ENCODE results near the gene MYH13. TPM values are rescaled to one million over a fixed set of nuclear protein-coding genes. Genes with fewer than 3 reads are reported as not detected.

MYH13 gene
- polyA plus RNA-seq, 4 donors, result 0.01 to 0.06 TPM; not detected in 2

DNA sequence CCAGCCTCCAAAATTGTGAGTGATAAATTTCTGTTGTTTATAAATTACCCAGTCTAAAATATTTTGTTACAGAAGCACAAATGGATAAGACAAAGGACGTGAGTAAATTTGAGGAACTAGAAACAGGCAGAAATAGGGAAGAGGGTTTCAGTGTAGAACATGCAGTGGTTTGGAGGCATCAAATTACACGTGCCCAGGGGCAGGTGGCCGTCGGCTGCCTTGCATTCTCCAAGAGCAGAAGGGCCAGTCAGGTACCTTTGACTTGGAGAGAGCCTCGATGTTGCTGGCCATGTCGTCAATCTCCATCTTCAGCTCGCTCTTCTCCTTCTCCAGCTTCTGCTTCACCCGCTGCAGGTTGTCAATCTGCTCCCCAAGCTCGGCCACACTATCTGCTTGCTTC, 54.3 kb downstream of the MYH13 start:
- H3K4me3 ChIP-seq (ENCODE audit: low read depth in 1 of 3, low read length in 3 of 3), result no peak overlapping the region
- DNase-seq, result no peak
- H3K9me3 ChIP-seq (ENCODE audit: control insufficient read depth in 2 of 2, insufficient read depth in 1 of 2, low read depth in 1 of 2, low read length in 1 of 2), result no peaks in the 10 kb centered on the region
- WGBS, 3 donors, result 64 to 74% (median 72%) methylated on average over 9 of the region's 9 CpGs
- no peak overlapping the region for H3K27ac ChIP-seq (ENCODE audit: low read depth in 1 of 3, low read length in 2 of 3)
- H3K27me3 ChIP-seq (ENCODE audit: control insufficient read depth in 3 of 3, insufficient read depth in 3 of 3, low read length in 3 of 3), result no peaks in the 10 kb centered on the region
- FAIRE-seq, result no peak
- no peaks in the 10 kb centered on the region for H3K36me3 ChIP-seq (ENCODE audit: control insufficient read depth in 3 of 3, insufficient read depth in 2 of 3, low read depth in 1 of 3, low read length in 3 of 3)
- H3K4me1 ChIP-seq (ENCODE audit: control insufficient read depth in 3 of 3, insufficient read depth in 2 of 3, low read depth in 1 of 3, low read length in 2 of 3), result no peaks in the 10 kb centered on the region

DNA sequence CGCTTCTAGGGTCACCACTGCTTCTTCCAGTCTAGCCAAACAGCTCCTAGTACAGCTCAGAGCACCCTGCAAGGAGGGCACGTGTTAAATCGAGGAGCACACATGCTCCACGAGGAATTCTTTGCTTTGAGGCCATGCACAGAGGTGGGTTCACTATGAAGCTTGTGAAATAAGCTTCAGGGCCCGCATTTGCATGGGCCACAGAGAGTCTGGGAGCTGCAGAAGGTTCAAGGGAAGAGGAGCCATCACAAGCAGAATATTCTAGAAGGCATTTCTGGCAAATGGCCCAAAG, 55.3 kb downstream of the MYH13 start:
- no peaks in the 10 kb centered on the region for H3K4me1 ChIP-seq (ENCODE audit: control insufficient read depth in 3 of 3, insufficient read depth in 2 of 3, low read depth in 1 of 3, low read length in 2 of 3)
- H3K27me3 ChIP-seq (ENCODE audit: control insufficient read depth in 3 of 3, insufficient read depth in 3 of 3, low read length in 3 of 3), result no peaks in the 10 kb centered on the region
- DNase-seq, result no peak
- H3K36me3 ChIP-seq (ENCODE audit: control insufficient read depth in 3 of 3, insufficient read depth in 2 of 3, low read depth in 1 of 3, low read length in 3 of 3), result no peaks in the 10 kb centered on the region
- H3K4me3 ChIP-seq (ENCODE audit: low read depth in 1 of 3, low read length in 3 of 3), result no peak overlapping the region
- H3K9me3 ChIP-seq (ENCODE audit: control insufficient read depth in 2 of 2, insufficient read depth in 1 of 2, low read depth in 1 of 2, low read length in 1 of 2), result no peaks in the 10 kb centered on the region
- no peak overlapping the region for H3K27ac ChIP-seq (ENCODE audit: low read depth in 1 of 3, low read length in 2 of 3)
- WGBS, 3 donors, result 56 to 75% (median 64%) methylated on average over 5 of the region's 5 CpGs
- FAIRE-seq, result no peak

DNA sequence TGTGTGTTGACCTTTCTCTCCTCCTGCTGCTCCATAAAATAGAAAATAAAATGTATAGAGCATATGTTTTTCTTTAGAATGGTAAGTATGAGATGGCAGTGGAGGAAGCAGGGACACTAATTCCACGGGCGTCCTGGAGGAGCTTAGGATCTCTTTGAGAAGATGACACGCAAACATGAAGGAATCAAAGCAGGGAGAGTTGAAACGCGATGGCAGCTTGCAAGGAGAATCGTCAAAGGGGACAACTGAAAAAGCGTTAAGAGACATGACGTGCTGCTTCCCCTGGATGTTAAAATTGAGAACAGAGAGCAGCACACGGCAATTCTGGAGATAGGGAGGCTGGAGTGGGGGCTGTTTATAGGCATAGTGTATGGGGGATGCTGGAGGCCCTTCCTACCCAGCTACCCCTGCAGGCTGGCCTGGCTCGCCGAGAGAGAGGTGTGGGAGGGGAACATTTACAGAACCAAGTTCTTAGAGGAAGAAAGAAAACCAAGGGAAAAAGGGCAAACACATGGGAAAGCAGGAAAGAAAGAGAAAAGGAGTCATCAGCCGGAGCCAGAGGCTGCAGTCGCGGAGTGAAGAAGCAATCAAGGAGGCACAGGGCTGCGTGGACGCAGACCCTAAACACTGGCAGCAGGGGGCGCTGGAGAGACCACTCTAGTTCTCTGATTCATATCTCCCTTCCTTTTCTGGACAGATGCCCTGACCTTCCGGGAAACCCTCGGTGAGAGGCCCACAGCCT, 55.8 kb downstream of the MYH13 start:
- Histone ChIP-seq H3K9me3 (ENCODE audit: control insufficient read depth in 2 of 2, insufficient read depth in 1 of 2, low read depth in 1 of 2, low read length in 1 of 2) (no peaks in the 10 kb centered on the region), H3K4me3 (ENCODE audit: low read depth in 1 of 3, low read length in 3 of 3) (no peak overlapping the region), H3K27me3 (ENCODE audit: control insufficient read depth in 3 of 3, insufficient read depth in 3 of 3, low read length in 3 of 3) (no peaks in the 10 kb centered on the region), H3K36me3 (ENCODE audit: control insufficient read depth in 3 of 3, insufficient read depth in 2 of 3, low read depth in 1 of 3, low read length in 3 of 3) (no peaks in the 10 kb centered on the region), H3K4me1 (ENCODE audit: control insufficient read depth in 3 of 3, insufficient read depth in 2 of 3, low read depth in 1 of 3, low read length in 2 of 3) (no peaks in the 10 kb centered on the region), H3K27ac (ENCODE audit: low read depth in 1 of 3, low read length in 2 of 3) (no peak overlapping the region)
- FAIRE-seq, result no peak
- DNase-seq, result peak; percentile 42 to 68
- WGBS, 3 donors, result 53 to 66% (median 55%) methylated on average over 18 to 19 of the region's 19 CpGs

DNA sequence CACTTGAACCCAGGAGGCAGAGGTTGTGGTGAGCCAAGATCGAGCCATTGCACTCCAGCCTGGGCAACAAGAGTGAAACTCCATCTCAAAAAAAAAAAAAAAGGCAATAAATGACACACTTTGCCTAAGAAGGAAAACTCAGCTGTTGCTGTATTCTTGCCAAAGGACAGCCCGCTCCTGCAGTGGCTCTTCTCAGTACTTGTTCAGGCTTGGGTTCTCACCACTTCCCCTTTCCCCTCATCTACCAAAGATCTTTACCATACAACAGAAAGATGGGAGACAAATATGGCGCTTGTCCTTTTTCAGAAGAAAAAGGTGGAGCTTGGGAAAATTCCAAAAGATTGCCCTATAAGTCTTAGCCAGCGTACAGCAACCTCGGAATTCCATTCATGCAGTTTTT, 58.5 kb downstream of the MYH13 start:
- H3K4me1 ChIP-seq (ENCODE audit: control insufficient read depth in 3 of 3, insufficient read depth in 2 of 3, low read depth in 1 of 3, low read length in 2 of 3), result no peaks in the 10 kb centered on the region
- H3K27ac ChIP-seq (ENCODE audit: low read depth in 1 of 3, low read length in 2 of 3), result no peak overlapping the region
- no peak overlapping the region for H3K4me3 ChIP-seq (ENCODE audit: low read depth in 1 of 3, low read length in 3 of 3)
- DNase-seq, result no peak
- H3K36me3 ChIP-seq (ENCODE audit: control insufficient read depth in 3 of 3, insufficient read depth in 2 of 3, low read depth in 1 of 3, low read length in 3 of 3), result no peaks in the 10 kb centered on the region
- no peaks in the 10 kb centered on the region for H3K27me3 ChIP-seq (ENCODE audit: control insufficient read depth in 3 of 3, insufficient read depth in 3 of 3, low read length in 3 of 3)
- WGBS, 3 donors, result 62 to 67% (median 64%) methylated on average over 5 of the region's 5 CpGs
- no peaks in the 10 kb centered on the region for H3K9me3 ChIP-seq (ENCODE audit: control insufficient read depth in 2 of 2, insufficient read depth in 1 of 2, low read depth in 1 of 2, low read length in 1 of 2)
- no peak for FAIRE-seq

DNA sequence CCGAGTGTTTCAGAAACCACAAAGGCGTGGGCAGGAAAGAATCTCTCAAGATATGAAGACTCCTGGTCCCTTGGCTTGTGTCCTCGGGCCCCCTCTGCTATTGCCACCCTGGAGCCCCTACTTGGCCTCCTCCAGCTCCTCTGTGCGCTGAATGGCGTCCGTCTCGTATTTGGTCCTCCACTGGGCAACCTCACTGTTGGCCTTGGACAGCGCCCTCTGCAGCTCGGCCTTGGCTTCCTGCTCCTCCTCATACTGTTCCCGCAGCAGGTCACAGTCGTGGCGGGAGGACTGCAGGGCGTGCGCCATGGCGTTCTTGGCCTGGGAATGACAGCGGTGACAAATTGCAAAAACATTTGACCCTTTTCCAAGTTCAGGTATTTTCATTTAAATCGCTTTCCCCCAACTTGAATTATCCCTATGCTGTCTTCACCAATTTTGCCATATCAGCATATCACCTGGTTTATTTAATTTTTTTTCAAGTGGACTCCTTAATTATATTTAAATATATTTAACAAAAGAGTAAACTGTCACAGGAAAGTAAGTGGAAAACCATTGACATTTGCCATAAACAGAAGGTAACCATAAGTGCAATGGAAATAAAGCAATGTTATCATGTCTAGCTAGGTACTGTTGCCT, 59.7 kb downstream of the MYH13 start:
- no peak for DNase-seq
- WGBS, 3 donors, result 84 to 86% (median 86%) methylated on average over 17 of the region's 17 CpGs
- no peaks in the 10 kb centered on the region for H3K4me1 ChIP-seq (ENCODE audit: control insufficient read depth in 3 of 3, insufficient read depth in 2 of 3, low read depth in 1 of 3, low read length in 2 of 3)
- no peak overlapping the region for H3K4me3 ChIP-seq (ENCODE audit: low read depth in 1 of 3, low read length in 3 of 3)
- H3K27me3 ChIP-seq (ENCODE audit: control insufficient read depth in 3 of 3, insufficient read depth in 3 of 3, low read length in 3 of 3), result no peaks in the 10 kb centered on the region
- no peaks in the 10 kb centered on the region for H3K9me3 ChIP-seq (ENCODE audit: control insufficient read depth in 2 of 2, insufficient read depth in 1 of 2, low read depth in 1 of 2, low read length in 1 of 2)
- H3K27ac ChIP-seq (ENCODE audit: low read depth in 1 of 3, low read length in 2 of 3), result no peak overlapping the region
- FAIRE-seq, result no peak
- H3K36me3 ChIP-seq (ENCODE audit: control insufficient read depth in 3 of 3, insufficient read depth in 2 of 3, low read depth in 1 of 3, low read length in 3 of 3), result no peaks in the 10 kb centered on the region

DNA sequence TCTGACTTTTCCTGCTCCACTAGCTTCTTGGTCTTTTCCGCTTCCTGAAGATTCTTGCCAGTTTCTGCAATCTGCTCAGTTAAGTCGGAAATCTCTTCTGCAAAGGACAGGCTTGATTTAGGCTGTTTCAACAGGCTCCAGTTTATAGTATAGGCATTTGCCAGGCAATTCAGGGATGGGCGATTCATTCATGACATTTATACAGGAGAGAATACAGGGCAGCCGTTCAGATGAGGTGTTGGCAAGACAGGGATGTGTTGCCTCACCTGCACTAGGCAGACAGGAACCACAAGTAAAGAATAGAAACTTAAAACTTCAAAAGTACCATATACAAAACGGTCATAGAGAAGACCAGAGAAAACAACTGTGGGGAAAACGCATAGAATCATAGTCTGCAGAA, 61.7 kb downstream of the MYH13 start:
- Histone ChIP-seq H3K4me1 (ENCODE audit: control insufficient read depth in 3 of 3, insufficient read depth in 2 of 3, low read depth in 1 of 3, low read length in 2 of 3) (no peaks in the 10 kb centered on the region), H3K36me3 (ENCODE audit: control insufficient read depth in 3 of 3, insufficient read depth in 2 of 3, low read depth in 1 of 3, low read length in 3 of 3) (no peaks in the 10 kb centered on the region), H3K4me3 (ENCODE audit: low read depth in 1 of 3, low read length in 3 of 3) (no peak overlapping the region), H3K9me3 (ENCODE audit: control insufficient read depth in 2 of 2, insufficient read depth in 1 of 2, low read depth in 1 of 2, low read length in 1 of 2) (no peaks in the 10 kb centered on the region), H3K27ac (ENCODE audit: low read depth in 1 of 3, low read length in 2 of 3) (no peak overlapping the region), H3K27me3 (ENCODE audit: control insufficient read depth in 3 of 3, insufficient read depth in 3 of 3, low read length in 3 of 3) (no peaks in the 10 kb centered on the region)
- WGBS, 3 donors, result 52 to 56% (median 54%) methylated on average over 6 of the region's 6 CpGs
- DNase-seq, result no peak
- FAIRE-seq, result no peak

DNA sequence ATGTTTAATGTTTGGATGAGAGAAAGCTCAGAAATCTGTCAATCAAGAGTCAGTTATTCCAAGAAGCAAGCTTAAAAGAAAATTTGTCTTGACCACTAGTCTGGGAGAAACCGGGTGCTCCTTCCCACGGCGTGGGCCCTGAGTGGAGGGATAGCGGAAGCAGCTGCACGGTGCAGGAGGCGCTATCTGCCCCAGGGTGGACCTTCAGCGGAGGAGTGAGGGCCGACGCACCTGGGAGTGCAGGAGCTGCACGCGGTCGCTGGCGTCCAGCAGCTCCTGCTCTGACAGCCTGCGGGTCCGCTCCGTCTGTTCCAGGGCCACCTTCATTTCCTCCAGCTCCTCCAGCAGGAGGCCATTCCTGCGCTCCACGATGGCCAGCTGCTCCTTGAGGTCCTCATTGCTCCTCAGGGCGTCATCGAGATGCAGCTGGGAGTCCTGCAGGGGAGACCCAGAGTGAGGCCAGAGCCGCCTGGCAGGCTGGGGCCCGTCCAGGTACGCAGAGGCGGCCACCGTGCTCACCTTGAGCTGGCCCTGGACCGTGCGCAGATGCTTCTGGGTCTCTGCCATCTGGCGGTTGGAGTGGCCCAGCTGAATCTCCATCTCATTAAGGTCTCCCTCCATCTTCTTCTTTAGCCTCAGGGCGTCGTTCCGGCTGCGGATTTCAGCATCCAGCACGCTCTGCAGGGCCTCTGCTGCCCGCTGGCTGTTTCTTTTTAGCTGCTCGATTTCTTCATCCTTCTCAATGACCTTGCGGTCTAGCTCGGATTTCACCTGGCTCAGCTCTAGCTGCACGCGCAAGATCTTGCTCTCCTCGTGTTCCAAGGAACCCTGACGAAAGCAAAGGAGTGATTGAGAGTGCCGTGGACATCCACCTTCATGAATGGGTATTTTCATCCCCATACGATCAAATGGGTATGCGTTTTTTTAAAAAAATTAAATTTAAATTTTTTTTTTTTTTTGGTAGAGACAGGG, 63.5 kb downstream of the MYH13 start:
- 92 to 93% (median 93%) methylated on average over 44 of the region's 44 CpGs for WGBS, 3 donors
- Histone ChIP-seq H3K27ac (ENCODE audit: low read depth in 1 of 3, low read length in 2 of 3) (no peak overlapping the region), H3K4me3 (ENCODE audit: low read depth in 1 of 3, low read length in 3 of 3) (no peak overlapping the region), H3K36me3 (ENCODE audit: control insufficient read depth in 3 of 3, insufficient read depth in 2 of 3, low read depth in 1 of 3, low read length in 3 of 3) (no peaks in the 10 kb centered on the region), H3K4me1 (ENCODE audit: control insufficient read depth in 3 of 3, insufficient read depth in 2 of 3, low read depth in 1 of 3, low read length in 2 of 3) (no peaks in the 10 kb centered on the region), H3K9me3 (ENCODE audit: control insufficient read depth in 2 of 2, insufficient read depth in 1 of 2, low read depth in 1 of 2, low read length in 1 of 2) (no peaks in the 10 kb centered on the region), H3K27me3 (ENCODE audit: control insufficient read depth in 3 of 3, insufficient read depth in 3 of 3, low read length in 3 of 3) (no peaks in the 10 kb centered on the region)
- no peak for DNase-seq
- no peak for FAIRE-seq

DNA sequence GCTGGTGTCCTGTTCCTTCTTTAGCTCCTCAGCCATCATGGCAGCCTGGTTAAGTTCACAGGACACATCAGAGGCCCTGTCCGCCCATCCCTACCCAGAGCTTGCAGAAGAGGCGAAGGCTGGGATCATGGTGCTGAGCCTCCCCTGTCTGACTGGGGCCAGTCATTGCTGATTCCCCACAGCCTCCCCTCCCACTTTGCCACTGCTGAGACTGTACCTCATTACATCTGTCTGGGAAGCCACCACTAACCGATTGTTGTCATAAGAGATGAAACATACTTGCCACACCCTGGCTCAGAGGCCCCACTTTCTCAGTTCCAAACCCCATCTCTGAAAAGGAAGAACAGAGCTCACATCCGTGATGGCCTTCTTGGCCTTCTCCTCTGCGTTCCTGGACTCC, 66.2 kb downstream of the MYH13 start:
- 81 to 86% (median 81%) methylated on average over 5 of the region's 5 CpGs for WGBS, 3 donors
- no peaks in the 10 kb centered on the region for H3K4me1 ChIP-seq (ENCODE audit: control insufficient read depth in 3 of 3, insufficient read depth in 2 of 3, low read depth in 1 of 3, low read length in 2 of 3)
- no peak for DNase-seq
- H3K27ac ChIP-seq (ENCODE audit: low read depth in 1 of 3, low read length in 2 of 3), result no peak overlapping the region
- no peaks in the 10 kb centered on the region for H3K36me3 ChIP-seq (ENCODE audit: control insufficient read depth in 3 of 3, insufficient read depth in 2 of 3, low read depth in 1 of 3, low read length in 3 of 3)
- H3K4me3 ChIP-seq (ENCODE audit: low read depth in 1 of 3, low read length in 3 of 3), result no peak overlapping the region
- no peak for FAIRE-seq
- H3K27me3 ChIP-seq (ENCODE audit: control insufficient read depth in 3 of 3, insufficient read depth in 3 of 3, low read length in 3 of 3), result no peaks in the 10 kb centered on the region
- H3K9me3 ChIP-seq (ENCODE audit: control insufficient read depth in 2 of 2, insufficient read depth in 1 of 2, low read depth in 1 of 2, low read length in 1 of 2), result no peaks in the 10 kb centered on the region
